SU-DHL-6 (cell line): ENCODE data around the gene KCNQ1OT1.

Experiments
- H2AFZ ChIP-seq: fragments of 200-600 bp; sonication (generic); 2 replicates; pipeline ENCODE4 v1.6.1; 2014; ENCODE audit warnings: low read depth, mild to moderate bottlenecking, moderate library complexity, mixed read lengths, antibody characterized with exemption, low read length; ENCODE audit not compliant: severe bottlenecking
- H3F3A ChIP-seq: fragments of 200-600 bp; shearing (Covaris generic); 2 replicates; pipeline ENCODE4 v1.6.0; 2016; ENCODE audit warnings: antibody characterized with exemption, mild to moderate bottlenecking; ENCODE audit not compliant: insufficient read depth
- H3K27ac ChIP-seq: fragments of 200-600 bp; sonication (generic); 2 replicates; pipeline ENCODE4 v1.5.1; 2016; ENCODE audit warnings: low read depth, mild to moderate bottlenecking, low read length, moderate library complexity, mixed read lengths
- H3K27me3 ChIP-seq: fragments of 200-600 bp; sonication (generic), shearing (Covaris generic); 2 replicates; pipeline ENCODE4 v1.6.0; 2014; ENCODE audit warnings: mild to moderate bottlenecking, low read length
- H3K36me3 ChIP-seq: fragments of 200-600 bp; sonication (generic); 2 replicates; pipeline ENCODE4 v1.6.1; 2014; ENCODE audit warnings: mild to moderate bottlenecking, low read length, mixed read lengths
- H3K4me2 ChIP-seq: fragments of 300-600, 200-600 bp; shearing (Covaris generic), sonication (generic); 2 replicates; pipeline ENCODE4 v1.6.0; 2014; ENCODE audit warnings: low read length, low read depth, mild to moderate bottlenecking; ENCODE audit not compliant: poor library complexity, severe bottlenecking
- H3K4me3 ChIP-seq: fragments of 200-600 bp; sonication (generic); 2 replicates; pipeline ENCODE4 v1.5.1; 2014; ENCODE audit warnings: antibody characterized with exemption, low read length, mild to moderate bottlenecking, mixed read lengths; ENCODE audit not compliant: insufficient read depth, poor library complexity, severe bottlenecking
- H3K79me2 ChIP-seq: fragments of 200-600 bp; sonication (generic); 2 replicates; pipeline ENCODE4 v1.6.1; 2014; ENCODE audit warnings: mild to moderate bottlenecking, low read length, moderate library complexity; ENCODE audit not compliant: insufficient read depth
- H3K9ac ChIP-seq: fragments of 200-600 bp; sonication (generic); 2 replicates; pipeline ENCODE4 v1.7.0; 2014; ENCODE audit warnings: mild to moderate bottlenecking, low read length
- H3K9me2 ChIP-seq: fragments of 200-600 bp; sonication (generic); replicated peaks from 2 replicates; pipeline ENCODE4 v1.6.1; 2014; ENCODE audit warnings: low read length; ENCODE audit not compliant: insufficient read depth
- H3K9me3 ChIP-seq: fragments of 200-600 bp; sonication (generic); 2 replicates; pipeline ENCODE4 v1.6.1; 2014; ENCODE audit warnings: low read length, mixed read lengths; ENCODE audit not compliant: insufficient read depth
- H4K20me1 ChIP-seq: fragments of 200-600 bp; sonication (generic); 2 replicates; pipeline ENCODE4 v1.6.1; 2014; ENCODE audit warnings: low read depth, mild to moderate bottlenecking, antibody characterized with exemption, low read length, moderate library complexity, mixed read lengths
- EZH2phosphoT487 ChIP-seq: fragments of 200-600 bp; sonication (generic), shearing (Covaris generic); conservative IDR thresholded peaks from 2 replicates; pipeline ENCODE4 v1.6.1; 2018; ENCODE audit warnings: mild to moderate bottlenecking, antibody characterized with exemption, low read length, moderate library complexity, mixed read lengths
- TF ChIP-seq, protein P1 (sequence below): fragments of 200-600 bp; sonication (generic); IDR thresholded peaks from one replicate; pipeline ENCODE4 v1.5.1; 2017; ENCODE audit warnings: antibody characterized with exemption, mild to moderate bottlenecking, low read length, moderate library complexity; ENCODE audit not compliant: insufficient read depth, poor library complexity, severe bottlenecking

KCNQ1OT1 gene

DNA sequence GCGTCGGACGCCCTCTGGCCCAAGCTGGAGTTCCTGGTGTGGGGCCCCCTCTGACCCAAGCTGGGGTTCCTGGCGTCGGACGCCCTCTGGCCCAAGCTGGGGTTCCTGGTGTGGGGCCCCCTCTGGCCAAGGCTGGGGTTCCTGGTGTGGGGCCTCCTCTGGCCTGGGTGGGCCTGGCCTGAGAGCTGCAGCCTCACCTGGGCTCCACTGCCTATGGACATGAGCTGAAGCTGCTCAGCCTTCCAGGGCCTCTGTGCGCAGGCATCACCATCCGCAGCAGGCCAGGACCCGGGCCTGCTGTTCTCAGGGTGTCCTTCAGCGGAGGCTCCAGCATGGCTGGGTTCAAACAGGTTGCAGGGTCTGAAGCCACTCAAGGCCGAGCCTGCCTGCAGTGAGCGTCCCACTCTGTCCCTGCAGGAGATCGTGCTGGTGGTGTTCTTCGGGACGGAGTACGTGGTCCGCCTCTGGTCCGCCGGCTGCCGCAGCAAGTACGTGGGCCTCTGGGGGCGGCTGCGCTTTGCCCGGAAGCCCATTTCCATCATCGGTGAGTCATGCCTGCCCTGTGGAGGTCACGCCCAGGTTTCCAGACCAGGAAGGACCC is 129.5 kb downstream of the KCNQ1OT1 start:
- Histone ChIP-seq H3K9me2 (no peaks in the 10 kb centered on the region), H3K79me2 (no peaks in the 10 kb centered on the region), H3K9ac (no peak overlapping the region), H3K36me3 (no peaks in the 10 kb centered on the region), H2AFZ (no peak overlapping the region), H3K27ac (no peak overlapping the region), H3K4me3 (no peak overlapping the region), H4K20me1 (no peaks in the 10 kb centered on the region), H3K9me3 (no peaks in the 10 kb centered on the region), H3F3A (no peaks in the 10 kb centered on the region), H3K4me2 (no peak overlapping the region), H3K27me3 (no peaks in the 10 kb centered on the region)
- TF ChIP-seq, protein P1, sequence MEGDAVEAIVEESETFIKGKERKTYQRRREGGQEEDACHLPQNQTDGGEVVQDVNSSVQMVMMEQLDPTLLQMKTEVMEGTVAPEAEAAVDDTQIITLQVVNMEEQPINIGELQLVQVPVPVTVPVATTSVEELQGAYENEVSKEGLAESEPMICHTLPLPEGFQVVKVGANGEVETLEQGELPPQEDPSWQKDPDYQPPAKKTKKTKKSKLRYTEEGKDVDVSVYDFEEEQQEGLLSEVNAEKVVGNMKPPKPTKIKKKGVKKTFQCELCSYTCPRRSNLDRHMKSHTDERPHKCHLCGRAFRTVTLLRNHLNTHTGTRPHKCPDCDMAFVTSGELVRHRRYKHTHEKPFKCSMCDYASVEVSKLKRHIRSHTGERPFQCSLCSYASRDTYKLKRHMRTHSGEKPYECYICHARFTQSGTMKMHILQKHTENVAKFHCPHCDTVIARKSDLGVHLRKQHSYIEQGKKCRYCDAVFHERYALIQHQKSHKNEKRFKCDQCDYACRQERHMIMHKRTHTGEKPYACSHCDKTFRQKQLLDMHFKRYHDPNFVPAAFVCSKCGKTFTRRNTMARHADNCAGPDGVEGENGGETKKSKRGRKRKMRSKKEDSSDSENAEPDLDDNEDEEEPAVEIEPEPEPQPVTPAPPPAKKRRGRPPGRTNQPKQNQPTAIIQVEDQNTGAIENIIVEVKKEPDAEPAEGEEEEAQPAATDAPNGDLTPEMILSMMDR, result no peak
- TF ChIP-seq EZH2phosphoT487, result no peak

DNA sequence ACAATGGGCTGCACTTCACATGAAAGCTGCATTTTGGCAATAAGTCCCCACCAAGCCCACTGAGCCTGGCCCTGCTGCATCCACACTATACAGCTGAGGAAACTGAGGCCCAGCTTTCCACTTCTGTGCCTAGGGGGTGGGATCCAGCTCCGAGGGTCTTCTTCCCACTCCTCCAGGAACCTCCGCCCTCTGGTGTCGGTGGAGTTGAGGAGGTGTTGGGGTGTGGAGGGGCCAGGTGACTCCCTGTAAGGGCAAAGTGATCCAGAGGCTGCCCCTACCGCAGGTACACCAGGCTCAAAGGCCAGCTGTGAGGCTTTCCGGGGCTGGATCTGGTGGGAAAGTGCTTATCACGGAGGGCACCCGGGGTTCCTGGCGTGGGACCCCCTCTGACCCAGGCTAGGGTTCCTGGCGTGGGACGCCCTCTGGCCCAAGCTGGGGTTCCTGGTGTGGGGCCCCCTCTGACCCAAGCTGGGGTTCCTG is 130.0 kb downstream of the KCNQ1OT1 start:
- no peaks in the 10 kb centered on the region for H3F3A ChIP-seq
- no peak overlapping the region for H2AFZ ChIP-seq
- no peaks in the 10 kb centered on the region for H3K9me3 ChIP-seq
- H3K9me2 ChIP-seq, result no peaks in the 10 kb centered on the region
- TF ChIP-seq, protein P1, result no peak
- no peak for TF ChIP-seq EZH2phosphoT487
- no peaks in the 10 kb centered on the region for H3K79me2 ChIP-seq
- H3K27ac ChIP-seq, result no peak overlapping the region
- no peaks in the 10 kb centered on the region for H3K36me3 ChIP-seq
- H3K9ac ChIP-seq, result no peak overlapping the region
- H3K4me2 ChIP-seq, result no peak overlapping the region
- no peaks in the 10 kb centered on the region for H4K20me1 ChIP-seq
- no peak overlapping the region for H3K4me3 ChIP-seq
- H3K27me3 ChIP-seq, result no peaks in the 10 kb centered on the region

DNA sequence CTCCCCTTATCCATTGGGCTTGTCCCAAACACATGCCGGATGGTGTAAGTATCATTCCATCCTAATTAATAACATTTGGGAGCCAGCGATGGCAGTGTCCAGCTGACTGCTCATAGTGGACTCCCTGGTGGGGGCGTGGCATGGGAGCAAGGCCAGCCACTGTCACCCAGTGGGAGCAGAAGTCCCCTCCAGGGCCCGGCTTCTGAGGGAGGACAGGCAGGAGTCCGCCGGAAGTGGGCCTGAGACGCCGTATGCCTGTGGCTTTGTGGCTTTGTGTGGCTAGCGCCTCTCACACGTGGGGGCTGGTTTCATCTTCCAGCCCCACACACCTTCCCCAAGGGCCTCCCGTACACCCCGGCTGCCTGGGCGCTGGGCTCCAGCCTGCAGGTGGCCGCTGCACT is 130.5 kb downstream of the KCNQ1OT1 start:
- no peak overlapping the region for H3K27ac ChIP-seq
- no peak overlapping the region for H3K4me2 ChIP-seq
- H3K79me2 ChIP-seq, result no peaks in the 10 kb centered on the region
- no peak overlapping the region for H2AFZ ChIP-seq
- no peaks in the 10 kb centered on the region for H3K9me3 ChIP-seq
- H3K9me2 ChIP-seq, result no peaks in the 10 kb centered on the region
- no peak overlapping the region for H3K4me3 ChIP-seq
- H3F3A ChIP-seq, result no peaks in the 10 kb centered on the region
- TF ChIP-seq, protein P1, result no peak
- no peak for TF ChIP-seq EZH2phosphoT487
- no peaks in the 10 kb centered on the region for H3K36me3 ChIP-seq
- no peaks in the 10 kb centered on the region for H3K27me3 ChIP-seq
- no peak overlapping the region for H3K9ac ChIP-seq
- no peaks in the 10 kb centered on the region for H4K20me1 ChIP-seq
